HTR-8/SVneo (cell line): ENCODE measurements around the gene CACNA1I.

ENCODE experiments used
- DNase-seq: peaks from one replicate; pipeline ENCODE4 v3.0.0; 2011; ENCODE audit warnings: low spot score, mixed read lengths; ENCODE audit not compliant: insufficient read length
- FAIRE-seq: peaks from 2 replicates; lab custom pipeline; 2011; peaks lifted over from hg19 to GRCh38; lab: Jason Lieb, UNC

The CACNA1I gene

GRCh38 chr22:39707351-39707750 is 136.8 kb downstream of the CACNA1I start:
- FAIRE-seq (no peak), DNase-seq (no peak)

- DNase-seq (no peak), FAIRE-seq (no peak)
Observed at GRCh38 chr22:39707816-39708215, 137.3 kb downstream of the CACNA1I start.

DNA sequence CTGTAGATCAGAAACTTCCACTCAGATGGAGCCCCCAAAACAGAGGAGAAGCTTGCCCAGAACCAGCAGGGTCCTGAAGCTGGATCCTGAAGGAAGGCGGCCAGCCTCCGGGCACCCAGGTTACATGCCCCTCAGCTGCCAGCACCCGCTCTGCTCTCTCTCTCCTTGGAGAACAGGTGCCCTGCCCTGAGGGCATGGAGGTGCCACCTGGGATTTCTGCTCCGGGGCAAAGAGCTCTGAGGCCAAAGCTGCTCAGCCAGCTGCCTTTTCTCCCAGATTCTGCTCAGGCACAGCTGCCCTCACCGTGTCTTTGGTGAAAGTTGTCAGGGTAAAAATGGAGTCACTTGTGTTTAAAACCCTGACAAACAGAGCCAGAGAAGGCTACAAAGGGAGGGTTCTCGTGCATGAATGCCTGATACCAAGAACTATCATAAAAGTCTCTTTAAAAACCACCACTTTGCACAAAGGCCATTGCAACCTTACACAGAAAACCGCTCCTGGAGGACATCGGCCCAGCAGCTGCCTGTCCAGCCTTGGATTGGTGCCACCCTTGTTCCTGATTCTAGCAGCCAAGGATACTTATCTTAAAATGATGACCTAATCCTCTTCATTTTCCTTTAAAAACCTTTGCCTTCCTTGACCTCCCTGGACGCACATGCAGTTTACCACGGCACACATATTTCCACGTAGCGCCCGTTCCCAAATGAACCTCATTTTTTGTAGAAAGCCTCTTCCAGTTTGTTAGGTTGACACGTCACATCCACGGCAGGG is 140.0 kb downstream of the CACNA1I start:
- DNase-seq (no peak), FAIRE-seq (no peak)

DNA sequence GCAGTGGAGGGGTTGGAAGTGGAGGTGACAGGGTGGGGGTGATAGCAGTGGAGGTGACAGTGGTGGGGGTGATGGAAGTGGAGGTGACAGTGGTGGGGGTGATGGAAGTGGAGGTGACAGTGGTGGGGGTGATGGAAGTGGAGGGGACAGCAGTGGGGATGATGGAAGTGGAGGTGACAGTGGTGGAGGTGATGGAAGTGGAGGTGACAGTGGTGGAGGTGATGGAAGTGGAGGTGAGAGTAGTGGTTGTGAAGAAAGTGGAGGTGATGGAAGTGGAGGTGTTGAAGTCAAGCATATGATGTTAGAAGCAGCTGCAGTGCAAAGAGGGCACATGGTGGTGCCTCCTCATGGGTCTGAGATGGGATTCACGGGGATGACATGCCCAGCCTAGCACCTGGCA is 141.5 kb downstream of the CACNA1I start:
- DNase-seq (no peak), FAIRE-seq (no peak)

DNA sequence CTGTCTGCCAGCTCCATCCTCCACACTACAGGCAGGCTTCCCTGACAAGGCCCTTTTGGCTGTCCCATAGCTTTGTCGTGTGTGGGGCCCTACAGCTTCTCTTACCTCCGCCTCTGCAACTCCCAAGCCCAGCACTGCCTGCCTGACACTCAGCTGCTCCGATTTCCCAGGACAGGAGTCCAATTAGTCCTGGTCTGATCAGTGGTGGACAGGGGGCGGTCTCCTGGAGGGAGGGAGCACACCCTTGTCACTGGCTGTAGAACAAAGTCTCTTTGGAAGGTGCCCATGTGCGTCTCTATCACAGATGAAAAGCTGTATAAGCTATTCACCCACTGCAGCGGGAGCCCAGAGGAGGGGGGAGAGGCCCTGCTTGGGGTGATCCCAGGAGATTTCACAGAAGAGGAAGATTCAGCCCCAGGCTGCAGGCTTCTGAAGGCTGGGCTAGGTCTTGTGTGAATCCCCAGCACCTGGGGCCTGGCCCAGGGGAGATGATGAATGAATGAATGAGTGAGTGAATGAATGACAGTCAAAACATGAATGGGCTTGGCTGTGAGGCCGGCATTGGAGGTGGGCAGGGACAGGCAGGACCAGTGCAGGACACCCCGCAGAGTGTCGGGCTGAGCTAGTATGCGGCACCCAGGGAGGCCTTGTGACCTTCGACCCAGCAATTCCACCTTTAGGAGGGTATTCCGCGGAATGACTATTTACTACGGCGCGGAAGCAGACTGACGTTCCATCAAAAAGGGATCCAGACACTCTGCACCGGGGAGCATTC is 142.4 kb downstream of the CACNA1I start:
- no peak for FAIRE-seq
- DNase-seq: no peak

DNA sequence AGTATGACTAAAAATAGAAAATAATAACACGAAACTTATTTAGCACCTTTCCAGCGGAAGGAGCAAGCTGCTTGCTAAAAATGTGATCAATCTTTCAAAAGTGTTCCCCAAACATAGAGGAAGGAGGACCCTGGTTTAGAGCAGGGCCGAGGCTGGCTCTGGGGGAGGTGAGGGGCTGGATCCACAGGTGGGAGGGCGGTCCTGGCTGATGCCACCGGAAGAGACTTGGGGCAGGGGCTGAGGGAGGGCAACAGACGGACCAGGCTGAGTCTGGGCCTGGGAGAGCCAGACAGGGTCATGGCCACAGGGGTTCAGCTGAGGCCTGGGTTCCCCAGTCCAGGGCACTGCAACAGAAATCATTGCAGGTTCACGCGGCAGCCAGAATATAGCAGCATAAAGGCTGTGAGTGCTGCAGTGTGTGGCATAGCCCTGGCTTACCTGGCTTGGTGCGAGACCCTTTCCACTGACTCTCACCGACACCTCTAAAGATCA is 143.3 kb downstream of the CACNA1I start:
- DNase-seq: no peak
- FAIRE-seq: no peak

- FAIRE-seq: no peak
- no peak for DNase-seq
Observed at GRCh38 chr22:39714321-39714720, 143.8 kb downstream of the CACNA1I start.

DNA sequence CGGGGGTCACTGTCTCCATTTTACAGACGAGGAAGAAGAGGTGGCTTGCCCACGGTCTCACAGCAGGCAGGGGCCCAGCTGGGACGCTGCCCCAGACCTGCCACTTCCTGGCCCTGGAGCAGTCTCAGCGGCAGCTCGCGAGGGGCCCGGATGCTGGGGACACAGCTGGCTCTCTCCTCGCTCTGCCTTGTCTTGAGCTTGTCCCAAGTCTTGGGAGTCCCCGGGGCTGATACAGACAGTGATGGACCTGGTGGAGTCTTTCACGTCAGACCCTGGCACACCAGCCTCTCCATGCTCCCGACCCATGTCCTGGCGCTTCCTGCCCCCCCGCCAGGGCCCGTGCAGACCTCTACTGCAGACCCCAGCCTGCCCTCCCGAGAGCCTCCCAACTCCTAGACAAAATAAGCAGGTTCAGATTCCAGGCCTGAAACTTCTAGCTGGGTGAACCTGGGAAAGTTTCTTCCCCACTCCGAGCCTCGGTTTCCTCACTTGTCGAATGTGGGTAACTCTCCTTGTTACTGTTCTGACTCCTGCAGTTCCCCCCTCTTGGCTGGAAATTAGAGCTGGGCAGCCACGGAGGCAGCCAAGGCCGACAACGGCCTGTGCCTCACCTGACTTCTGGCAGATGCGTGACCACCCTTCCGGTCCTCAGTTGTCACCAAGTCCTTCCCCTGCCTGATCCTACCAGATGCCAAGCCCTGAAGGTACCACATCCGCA is 145.4 kb downstream of the CACNA1I start:
- DNase-seq: no peak
- no peak for FAIRE-seq

DNA sequence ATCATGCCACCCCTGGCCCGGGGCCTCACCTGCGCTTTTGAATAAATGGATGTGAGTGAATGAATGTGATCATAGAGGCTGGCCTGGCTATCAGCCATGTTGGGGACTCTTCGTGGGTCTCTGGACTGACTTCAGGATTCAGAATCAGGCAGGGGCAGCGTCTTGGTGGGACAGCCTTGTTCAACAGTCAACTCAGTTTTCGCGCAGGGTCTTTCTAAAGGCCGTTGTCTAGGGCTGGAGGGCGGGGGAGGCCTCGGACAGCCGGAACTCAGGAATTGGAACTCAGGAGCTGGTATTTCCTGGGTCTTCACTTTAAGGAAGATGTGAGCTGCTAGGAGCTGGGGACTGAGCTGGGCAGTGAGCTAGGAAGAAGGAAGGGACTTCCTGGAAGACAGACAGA is 146.0 kb downstream of the CACNA1I start:
- DNase-seq (no peak), FAIRE-seq (no peak)

DNA sequence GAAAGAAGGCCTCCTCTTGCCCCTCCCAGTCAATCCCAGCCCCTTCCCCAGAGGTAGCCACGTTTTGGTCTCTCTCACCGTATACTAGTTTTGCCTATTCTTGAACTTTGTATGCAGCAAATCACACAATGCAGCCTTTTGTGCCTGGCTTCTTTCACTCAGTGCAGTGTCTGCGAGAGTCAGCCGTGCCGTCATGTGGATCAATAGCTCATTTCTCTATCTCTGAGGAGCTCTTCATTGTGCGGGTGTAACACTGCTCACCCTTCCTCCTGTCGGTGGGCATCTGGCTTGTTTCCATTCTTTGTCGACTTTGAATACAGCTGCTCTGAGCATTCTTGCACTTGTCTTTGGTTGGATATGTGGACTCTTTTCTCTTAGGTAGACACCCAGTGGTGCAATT is 146.5 kb downstream of the CACNA1I start:
- no peak for FAIRE-seq
- DNase-seq: no peak

GRCh38 chr22:39718206-39718605 is 147.7 kb downstream of the CACNA1I start:
- DNase-seq (no peak), FAIRE-seq (no peak)

DNA sequence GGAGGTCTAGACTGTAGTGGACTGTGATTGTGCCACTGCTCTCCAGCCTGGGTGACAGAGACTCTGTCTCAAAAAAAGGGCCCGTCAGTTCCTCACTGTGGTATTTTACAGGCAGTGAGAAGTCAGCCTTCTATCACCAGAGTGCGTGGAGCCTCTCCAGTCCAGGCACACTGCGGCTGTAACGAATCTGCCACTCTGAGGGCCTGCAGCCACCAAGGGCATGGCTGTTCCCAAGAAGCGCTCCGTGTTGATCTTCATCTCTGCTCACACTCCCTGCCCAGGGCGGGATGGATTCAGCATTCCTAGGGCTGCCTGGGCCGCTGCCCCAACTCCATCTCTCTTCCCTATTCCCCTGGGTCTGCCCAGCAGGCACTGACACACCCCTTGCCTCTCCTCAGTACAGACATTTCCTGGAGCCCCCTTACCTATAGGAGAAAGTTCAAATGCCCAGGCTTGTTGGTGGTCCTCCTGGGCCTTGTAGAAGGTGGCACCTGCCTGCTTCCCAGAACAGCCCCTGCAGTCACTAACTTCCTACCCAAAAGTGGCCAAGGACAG is 148.4 kb downstream of the CACNA1I start:
- FAIRE-seq (no peak), DNase-seq (no peak)

- DNase-seq: no peak
- no peak for FAIRE-seq
Observed at GRCh38 chr22:39719559-39720450, 149.3 kb downstream of the CACNA1I start.

DNA sequence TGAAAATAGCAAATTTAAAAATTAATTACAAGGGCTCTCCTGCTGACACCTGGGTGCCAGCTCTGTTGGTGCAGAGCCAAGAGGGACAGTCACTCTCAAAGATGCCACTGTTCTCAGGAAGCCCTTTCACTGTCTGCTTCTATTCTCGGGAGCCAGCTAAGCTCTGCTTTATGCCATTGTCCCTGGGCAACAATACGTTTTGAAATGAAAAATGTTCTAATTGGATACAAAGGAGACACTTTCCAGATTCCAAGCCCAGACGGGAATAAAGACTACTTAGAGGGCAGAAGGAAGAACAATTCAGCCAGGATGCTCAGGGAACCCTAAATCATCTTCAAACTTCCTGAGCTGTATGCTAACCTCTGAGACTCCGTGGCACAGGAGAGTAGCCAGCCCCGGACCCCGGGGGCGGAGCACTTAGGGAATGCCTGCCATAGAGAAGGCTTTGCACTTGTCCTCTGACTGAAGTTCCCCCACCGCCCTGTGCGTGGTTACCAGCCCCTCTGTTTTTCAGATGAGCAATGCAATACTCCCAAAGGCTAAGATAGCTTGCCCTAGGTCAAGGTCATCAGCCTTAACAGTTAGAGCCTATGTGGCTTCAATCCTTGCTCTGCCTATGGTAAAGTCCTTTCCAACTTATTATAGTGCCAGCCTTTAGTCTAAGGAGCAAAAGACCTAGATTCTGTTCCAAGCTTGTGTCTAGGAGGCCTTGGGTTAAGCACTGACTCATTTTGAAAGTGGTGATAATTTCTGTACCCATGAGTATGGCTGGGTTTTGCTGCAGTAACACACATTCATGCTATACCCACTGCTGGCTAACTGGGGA is 150.9 kb downstream of the CACNA1I start:
- FAIRE-seq: no peak
- no peak for DNase-seq

DNA sequence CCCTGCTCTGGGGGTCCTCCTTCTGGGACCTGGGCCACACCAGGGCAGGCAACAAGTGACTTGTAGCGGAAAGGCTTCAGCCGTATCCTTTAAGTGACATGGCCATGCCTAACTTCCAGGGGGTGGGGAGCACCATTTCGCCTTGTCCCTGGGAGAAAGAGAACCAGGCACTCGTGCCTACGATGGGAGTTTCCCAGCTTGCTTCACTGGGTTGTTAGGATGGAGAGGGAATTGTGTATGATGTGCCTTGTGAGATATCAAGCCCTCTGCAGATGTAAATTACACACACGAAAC is 151.4 kb downstream of the CACNA1I start:
- FAIRE-seq (no peak), DNase-seq (no peak)

DNA sequence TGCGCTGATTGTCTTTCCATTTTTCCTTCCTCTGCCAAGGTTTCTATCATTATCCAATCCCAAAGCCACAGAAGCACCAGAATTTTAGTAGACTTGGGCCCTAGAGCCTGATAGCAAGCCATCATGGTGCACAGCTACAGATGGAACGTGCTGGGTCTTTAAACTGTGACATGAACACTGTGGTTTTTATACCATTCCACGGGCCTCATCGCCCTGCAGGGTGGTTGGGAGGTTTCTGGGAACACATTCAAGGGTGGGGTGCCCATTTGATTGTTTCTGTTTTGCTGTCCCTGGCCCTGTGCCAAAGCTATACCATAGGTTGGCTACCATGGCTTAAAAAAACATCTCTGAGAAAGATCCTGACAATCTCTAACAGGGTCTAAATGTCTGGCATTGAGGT is 151.9 kb downstream of the CACNA1I start:
- no peak for FAIRE-seq
- DNase-seq: no peak

GRCh38 chr22:39723463-39723862 is 152.9 kb downstream of the CACNA1I start:
- no peak for FAIRE-seq
- no peak for DNase-seq

GRCh38 chr22:39723899-39724351 is 153.4 kb downstream of the CACNA1I start:
- DNase-seq: peak; percentile 22
- no peak for FAIRE-seq

- FAIRE-seq: no peak
- no peak for DNase-seq
Observed at GRCh38 chr22:39724390-39724789, 153.8 kb downstream of the CACNA1I start.
